ENCODE data around the gene LETM1.

DNA sequence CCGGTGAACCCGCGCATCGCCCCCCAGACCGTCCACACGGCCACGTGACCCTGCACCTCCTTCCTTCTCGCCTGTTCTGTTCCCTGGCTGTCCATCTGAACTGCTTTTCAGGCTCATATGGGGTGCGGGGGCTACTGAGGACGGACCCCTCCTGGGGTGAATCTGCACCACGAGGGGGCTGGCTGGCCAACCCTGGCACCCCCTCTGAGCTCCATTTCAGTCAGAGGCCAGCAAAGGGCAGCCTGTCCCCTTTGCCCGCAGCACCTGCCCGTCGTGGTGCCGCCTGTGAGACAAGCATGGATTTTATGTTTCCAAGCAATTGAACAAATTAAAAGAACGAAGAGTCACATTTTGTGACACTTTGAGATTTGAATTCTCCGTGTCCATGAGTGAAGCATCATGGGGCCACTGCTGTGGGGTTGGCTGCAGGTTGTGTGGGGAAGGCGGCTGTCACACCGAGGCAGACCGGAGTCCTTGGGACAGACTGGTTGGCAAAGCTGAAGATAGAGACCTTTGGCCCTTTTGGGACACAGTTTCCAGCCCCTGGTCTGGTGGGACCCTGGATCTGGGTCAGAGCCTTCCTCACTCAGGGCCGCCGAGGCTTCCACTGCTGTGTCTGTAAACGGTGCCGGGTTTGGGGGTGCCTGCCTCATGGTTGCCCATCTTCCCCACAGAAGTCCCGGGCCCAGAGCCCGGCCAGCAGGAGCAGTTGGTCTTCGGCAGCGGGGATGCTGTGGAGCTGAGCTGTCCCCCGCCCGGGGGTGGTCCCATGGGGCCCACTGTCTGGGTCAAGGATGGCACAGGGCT is 57.2 kb downstream of the LETM1 start:
- no peak for TF ChIP-seq POLR2A (IDR thresholded peaks at IDR 0.05)
- TF ChIP-seq, protein P1, sequence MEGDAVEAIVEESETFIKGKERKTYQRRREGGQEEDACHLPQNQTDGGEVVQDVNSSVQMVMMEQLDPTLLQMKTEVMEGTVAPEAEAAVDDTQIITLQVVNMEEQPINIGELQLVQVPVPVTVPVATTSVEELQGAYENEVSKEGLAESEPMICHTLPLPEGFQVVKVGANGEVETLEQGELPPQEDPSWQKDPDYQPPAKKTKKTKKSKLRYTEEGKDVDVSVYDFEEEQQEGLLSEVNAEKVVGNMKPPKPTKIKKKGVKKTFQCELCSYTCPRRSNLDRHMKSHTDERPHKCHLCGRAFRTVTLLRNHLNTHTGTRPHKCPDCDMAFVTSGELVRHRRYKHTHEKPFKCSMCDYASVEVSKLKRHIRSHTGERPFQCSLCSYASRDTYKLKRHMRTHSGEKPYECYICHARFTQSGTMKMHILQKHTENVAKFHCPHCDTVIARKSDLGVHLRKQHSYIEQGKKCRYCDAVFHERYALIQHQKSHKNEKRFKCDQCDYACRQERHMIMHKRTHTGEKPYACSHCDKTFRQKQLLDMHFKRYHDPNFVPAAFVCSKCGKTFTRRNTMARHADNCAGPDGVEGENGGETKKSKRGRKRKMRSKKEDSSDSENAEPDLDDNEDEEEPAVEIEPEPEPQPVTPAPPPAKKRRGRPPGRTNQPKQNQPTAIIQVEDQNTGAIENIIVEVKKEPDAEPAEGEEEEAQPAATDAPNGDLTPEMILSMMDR (IDR thresholded peaks at IDR 0.05), result no peak

Data from adrenal gland (tissue), 5 donors.